NCI-H82 treated with DMSO at 0.1 percent for 48 hours (cell line): ENCODE results near the gene BTN3A1.
"Not testable (repeated sequence)": the region's sequence is repeated elsewhere in the genome, so short reads cannot be mapped to it uniquely, and the experiment has no call there.

Source experiments
- DNase-seq: peaks from one replicate; lab custom pipeline; 2025; ENCODE audit not compliant: unreplicated experiment; lab: John Stamatoyannopoulos, UW

The BTN3A1 gene

GRCh38 chr6:26439151-26440125, 37.4 kb downstream of the BTN3A1 start:
- DNase-seq: no peak

- DNase-seq: no peak
These were observed 38.9 kb downstream of the BTN3A1 start for GRCh38 chr6:26440977-26441358.

- no peak for DNase-seq
These were observed 39.9 kb downstream of the BTN3A1 start for GRCh38 chr6:26441977-26442376.

GRCh38 chr6:26445934-26446667, 44.0 kb downstream of the BTN3A1 start:
- no peak for DNase-seq

GRCh38 chr6:26447257-26447656, 45.2 kb downstream of the BTN3A1 start:
- no peak for DNase-seq

- DNase-seq: no peak
These were observed 48.2 kb downstream of the BTN3A1 start for GRCh38 chr6:26450240-26450639.

- DNase-seq: no peak
These were observed 50.7 kb downstream of the BTN3A1 start for GRCh38 chr6:26452631-26453235.

- DNase-seq: peak; percentile 8
These were observed 52.6 kb downstream of the BTN3A1 start for GRCh38 chr6:26454631-26455030.

GRCh38 chr6:26455357-26455970, 53.4 kb downstream of the BTN3A1 start:
- no peak for DNase-seq

GRCh38 chr6:26457264-26457805, 55.3 kb downstream of the BTN3A1 start:
- DNase-seq: peak; percentile 30

- peak; percentile 74 for DNase-seq
These were observed 56.0 kb downstream of the BTN3A1 start, which contains the start of gene BTN2A1 for GRCh38 chr6:26457806-26458688. Gene BTN2A1, plus strand, starts transcription at chr6:26457955. Its CDS starts 682 bp downstream, at chr6:26458637.

GRCh38 chr6:26459023-26459810, 57.1 kb downstream of the BTN3A1 start:
- DNase-seq: no peak

- DNase-seq: not testable (repeated sequence)
These were observed 59.3 kb downstream of the BTN3A1 start for GRCh38 chr6:26461353-26461752.

- no peak for DNase-seq
These were observed 61.9 kb downstream of the BTN3A1 start for GRCh38 chr6:26464014-26464413.

GRCh38 chr6:26464416-26465131, 62.5 kb downstream of the BTN3A1 start:
- no peak for DNase-seq
